GM12878 (cell line): ENCODE data around the gene SNAP47. TPM values are rescaled to one million over a fixed set of nuclear protein-coding genes. Genes with fewer than 3 reads are reported as not detected.

Experiments used
- ATAC-seq: fragments of 200-7000 bp; cut with Tn5 transposase; 3 replicates; pipeline ENCODE4 v1.9.1; 2020; ENCODE audit warnings: mild to moderate bottlenecking, moderate library complexity
- BruUV-seq: library from RNA; stranded (reverse); fragments of 400-500 nt; replicated peaks from 2 replicates; lab custom pipeline; 2021; lab: Mats Ljungman, UMichigan
- CTCF ChIA-PET: fragments of 300-600 bp; sonication (Branson Sonifier 250); formaldehyde crosslinking; extraction: SDS; loops from one replicate; lab custom pipeline; 2021; ENCODE audit warnings: inconsistent platforms; lab: Yijun Ruan, JAX
- POLR2A ChIA-PET: fragments of 350-600 bp; formaldehyde crosslinking; extraction: SDS; loops from one replicate; lab custom pipeline; 2021; ENCODE audit warnings: inconsistent platforms; lab: Charles Lee
- RAD21 ChIA-PET: fragments of 300-600 bp; sonication (Branson Sonifier 250); formaldehyde crosslinking; loops from one replicate; lab custom pipeline; 2023; ENCODE audit warnings: antibody characterized with exemption; ENCODE audit not compliant: unreplicated experiment; lab: Charles Lee
- SMC1A ChIA-PET: fragments of 300-600 bp; sonication (Branson Sonifier 250); formaldehyde crosslinking; loops from one replicate; lab custom pipeline; 2023; ENCODE audit not compliant: unreplicated experiment, uncharacterized antibody; lab: Charles Lee
- DNase-seq: peaks from one replicate; pipeline ENCODE4 v3.0.0-alpha.2; 2011; ENCODE audit warnings: low read depth, low spot score
- FAIRE-seq: peaks from 3 replicates; lab custom pipeline; 2011; peaks lifted over from hg19 to GRCh38; lab: Jason Lieb, UNC
- H2AFZ ChIP-seq: 2 replicates; pipeline ENCODE4 v1.6.0; 2011; ENCODE audit warnings: low read depth, low read length, control low read depth; ENCODE audit not compliant: control insufficient read depth
- H3K27ac ChIP-seq: 2 replicates; pipeline ENCODE4 v1.5.1; 2011; ENCODE audit warnings: control low read depth; ENCODE audit not compliant: control insufficient read depth, insufficient read depth
- H3K27me3 ChIP-seq, 2 experiments: replicated peaks in 1 of 2; 2 replicates each; pipeline versions ENCODE4 v1.6.0 to v1.6.1; 2011; ENCODE audit warnings: low read length in 1 of 2; ENCODE audit not compliant: control insufficient read depth in 2 of 2, insufficient read depth in 2 of 2
- H3K36me3 ChIP-seq, 2 experiments: 2 replicates each; pipeline ENCODE4 v1.5.1; 2011; ENCODE audit warnings: low read length in 1 of 2; ENCODE audit not compliant: control insufficient read depth in 2 of 2, insufficient read depth in 2 of 2
- H3K4me1 ChIP-seq: 2 replicates; pipeline ENCODE4 v1.6.1; 2011; ENCODE audit warnings: mild to moderate bottlenecking, low read length, moderate library complexity, mixed read lengths; ENCODE audit not compliant: control insufficient read depth, insufficient read depth
- H3K4me2 ChIP-seq: 2 replicates; pipeline ENCODE4 v1.6.0; 2011; ENCODE audit warnings: control low read depth; ENCODE audit not compliant: control insufficient read depth, insufficient read depth
- H3K4me3 ChIP-seq: fragments of 200-600 bp; sonication (generic); 2 replicates; pipeline ENCODE4 v1.5.1; 2016
- H3K79me2 ChIP-seq: 2 replicates; pipeline ENCODE4 v1.6.0; 2011; ENCODE audit warnings: low read length; ENCODE audit not compliant: control insufficient read depth, insufficient read depth
- H3K9ac ChIP-seq: 2 replicates; pipeline ENCODE4 v1.8.0; 2011; ENCODE audit warnings: low read length, control low read depth, mixed read lengths; ENCODE audit not compliant: control insufficient read depth, insufficient read depth
- H3K9me3 ChIP-seq: replicated peaks from 3 replicates; pipeline ENCODE4 v1.5.1; 2011; ENCODE audit warnings: mild to moderate bottlenecking, low read length; ENCODE audit not compliant: control insufficient read depth, insufficient read depth
- H4K20me1 ChIP-seq: 2 replicates; pipeline ENCODE4 v1.6.0; 2011; ENCODE audit not compliant: control insufficient read depth, insufficient read depth
- EZH2 ChIP-seq: IDR thresholded peaks from 2 replicates; pipeline ENCODE4 v1.6.1; 2012; ENCODE audit warnings: low read depth, mild to moderate bottlenecking, control low read depth, inconsistent platforms, low read length, borderline replicate concordance; ENCODE audit not compliant: control insufficient read depth
- MEF2A ChIP-seq: IDR thresholded peaks from 2 replicates; pipeline ENCODE4 v1.6.1; 2011; ENCODE audit warnings: low read depth, mild to moderate bottlenecking, low read length, moderate library complexity; ENCODE audit not compliant: insufficient read depth
- RBBP5 ChIP-seq: fragments of 200-600 bp; sonication (generic); conservative IDR thresholded peaks from 2 replicates; pipeline ENCODE4 v1.6.1; 2016
- SMAD5 ChIP-seq: IDR thresholded peaks from 2 replicates; pipeline ENCODE4 v1.6.1; 2016; ENCODE audit warnings: antibody characterized with exemption, low read depth
- WGBS: methylation state at CpG from one replicate; pipeline ENCODE4 v1.1.6; 2016; ENCODE audit warnings: low lambda C conversion rate; ENCODE audit not compliant: insufficient replicate concordance, insufficient coverage; ENCODE audit errors: missing lambda C conversion rate; 5-methylcytosine and 5-hydroxymethylcytosine counted together
- in situ Hi-C: fragments of 300-500 bp; cut with MboI; formaldehyde crosslinking; loops from 9 replicates; pipeline ENCODE4 v1.14.3; 2018; ENCODE audit warnings: mixed read lengths
- intact Hi-C: fragments of 100-400 bp; cut with micrococcal nuclease; formaldehyde crosslinking; loops from one replicate; pipeline ENCODE4 v1.14.2; 2022; ENCODE audit not compliant: unreplicated experiment
- polyA plus RNA-seq, 11 experiments: library from polyadenylated mRNA; depleted of rRNA in 4 of 11; unstranded in 6 of 11; stranded (reverse) in 5 of 11; fragments of >200 nt; fragmentation: Nextera tagmentation in 4 of 11; fragmentation: Illumina TruSeq in 1 of 11; extraction: Ambion mirVana in 4 of 11; extraction: Trizol in 1 of 11; gene quantifications; 1 replicate in 1 of 11; 2 replicates in 10 of 11; pipeline versions ENCODE4 v1.2.1 to v1.2.3, GENCODE V29; 2011 to 2016; ENCODE audit warnings: inconsistent platforms in 2 of 11, missing spikeins in 2 of 11, low read depth in 1 of 11
- total RNA-seq, 4 experiments: library from RNA; depleted of rRNA in 3 of 4; stranded (reverse); fragments of >200 nt in 3 of 4; fragmentation: Illumina TruSeq in 1 of 4; extraction: Trizol in 1 of 4; gene quantifications; 2 replicates each; pipeline versions ENCODE4 v1.2.1 to v1.2.3, GENCODE V29; 2013 to 2021
- TF ChIP-seq, protein P1 (sequence below): fragments of 450-650 bp; IDR thresholded peaks from 2 replicates; pipeline ENCODE4 v1.6.1; 2018; ENCODE audit warnings: mild to moderate bottlenecking, low read depth, moderate library complexity; ENCODE audit not compliant: partially characterized antibody
- TF ChIP-seq, protein P2 (sequence below): IDR thresholded peaks from 2 replicates; pipeline ENCODE4 v1.6.1; 2012; ENCODE audit warnings: low read length, inconsistent platforms

SNAP47 gene
- total and polyA plus RNA-seq, 10 of the 15 experiments (the other 5 are each of a cell fraction or from before 2014, with no cell fraction given), result 1.3 to 39.6 (median 25.2) TPM

DNA sequence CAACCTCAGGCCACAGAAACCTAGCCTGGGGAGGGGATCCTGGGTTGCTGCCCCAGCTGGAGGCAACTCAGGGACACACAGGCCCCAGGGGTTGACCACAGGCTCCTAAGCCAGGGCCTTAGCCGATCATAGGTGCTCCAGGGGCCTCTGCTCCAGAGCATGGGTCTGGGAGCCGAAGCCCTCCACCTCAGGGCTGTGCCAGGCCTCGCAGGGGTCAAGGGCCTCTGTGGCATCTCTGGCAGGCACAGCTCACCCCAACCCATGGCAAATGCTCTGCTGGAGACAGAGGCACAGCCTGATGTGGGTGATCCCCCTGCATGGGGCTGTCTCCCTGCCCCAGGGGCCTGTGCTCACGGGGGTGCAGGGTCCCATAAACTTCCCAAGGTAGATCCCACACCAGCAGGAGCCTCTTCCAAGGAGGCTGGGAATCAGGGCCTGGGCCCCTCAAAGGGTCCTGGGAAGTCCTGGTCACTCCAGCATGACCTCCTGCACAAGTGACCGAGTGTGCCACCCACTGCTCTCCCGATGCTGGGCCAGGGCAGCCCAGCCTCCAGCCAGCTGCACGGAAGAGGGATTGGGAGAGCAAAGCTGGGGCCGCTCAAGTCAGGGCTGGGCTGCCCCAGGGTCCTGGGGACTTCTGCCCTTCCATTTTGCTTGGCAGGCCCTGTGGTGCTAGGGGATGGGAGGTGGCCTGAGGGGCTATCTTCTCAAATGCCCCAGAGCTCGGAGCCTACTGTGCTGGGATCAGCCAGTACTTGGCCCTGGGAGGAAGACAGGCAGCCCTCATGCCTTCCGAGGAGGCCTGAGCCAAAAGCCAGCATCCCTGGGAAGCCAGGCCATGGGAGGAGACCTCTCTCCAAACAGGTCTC is 58.1 kb downstream of the SNAP47 start:
- no peak overlapping the region for H2AFZ ChIP-seq
- H3K9me3 ChIP-seq, result no peaks in the 10 kb centered on the region
- RAD21 ChIA-PET, result no interaction called here
- TF ChIP-seq EZH2 (no peak), RBBP5 (no peak), SMAD5 (no peak), MEF2A (no peak)
- TF ChIP-seq, protein P1, sequence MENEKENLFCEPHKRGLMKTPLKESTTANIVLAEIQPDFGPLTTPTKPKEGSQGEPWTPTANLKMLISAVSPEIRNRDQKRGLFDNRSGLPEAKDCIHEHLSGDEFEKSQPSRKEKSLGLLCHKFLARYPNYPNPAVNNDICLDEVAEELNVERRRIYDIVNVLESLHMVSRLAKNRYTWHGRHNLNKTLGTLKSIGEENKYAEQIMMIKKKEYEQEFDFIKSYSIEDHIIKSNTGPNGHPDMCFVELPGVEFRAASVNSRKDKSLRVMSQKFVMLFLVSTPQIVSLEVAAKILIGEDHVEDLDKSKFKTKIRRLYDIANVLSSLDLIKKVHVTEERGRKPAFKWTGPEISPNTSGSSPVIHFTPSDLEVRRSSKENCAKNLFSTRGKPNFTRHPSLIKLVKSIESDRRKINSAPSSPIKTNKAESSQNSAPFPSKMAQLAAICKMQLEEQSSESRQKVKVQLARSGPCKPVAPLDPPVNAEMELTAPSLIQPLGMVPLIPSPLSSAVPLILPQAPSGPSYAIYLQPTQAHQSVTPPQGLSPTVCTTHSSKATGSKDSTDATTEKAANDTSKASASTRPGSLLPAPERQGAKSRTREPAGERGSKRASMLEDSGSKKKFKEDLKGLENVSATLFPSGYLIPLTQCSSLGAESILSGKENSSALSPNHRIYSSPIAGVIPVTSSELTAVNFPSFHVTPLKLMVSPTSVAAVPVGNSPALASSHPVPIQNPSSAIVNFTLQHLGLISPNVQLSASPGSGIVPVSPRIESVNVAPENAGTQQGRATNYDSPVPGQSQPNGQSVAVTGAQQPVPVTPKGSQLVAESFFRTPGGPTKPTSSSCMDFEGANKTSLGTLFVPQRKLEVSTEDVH, result no peak
- TF ChIP-seq, protein P2, sequence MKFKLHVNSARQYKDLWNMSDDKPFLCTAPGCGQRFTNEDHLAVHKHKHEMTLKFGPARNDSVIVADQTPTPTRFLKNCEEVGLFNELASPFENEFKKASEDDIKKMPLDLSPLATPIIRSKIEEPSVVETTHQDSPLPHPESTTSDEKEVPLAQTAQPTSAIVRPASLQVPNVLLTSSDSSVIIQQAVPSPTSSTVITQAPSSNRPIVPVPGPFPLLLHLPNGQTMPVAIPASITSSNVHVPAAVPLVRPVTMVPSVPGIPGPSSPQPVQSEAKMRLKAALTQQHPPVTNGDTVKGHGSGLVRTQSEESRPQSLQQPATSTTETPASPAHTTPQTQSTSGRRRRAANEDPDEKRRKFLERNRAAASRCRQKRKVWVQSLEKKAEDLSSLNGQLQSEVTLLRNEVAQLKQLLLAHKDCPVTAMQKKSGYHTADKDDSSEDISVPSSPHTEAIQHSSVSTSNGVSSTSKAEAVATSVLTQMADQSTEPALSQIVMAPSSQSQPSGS, result no peak
- no peak overlapping the region for H3K4me2 ChIP-seq
- SMC1A ChIA-PET, result no interaction called here
- DNase-seq (no peak), ATAC-seq (no peak), FAIRE-seq (no peak)
- no peaks in the 10 kb centered on the region for H3K4me1 ChIP-seq
- H3K79me2 ChIP-seq, result no peaks in the 10 kb centered on the region
- H3K4me3 ChIP-seq, result no peak overlapping the region
- H3K36me3 ChIP-seq, result no peaks in the 10 kb centered on the region
- H3K27ac ChIP-seq, result no peak overlapping the region
- no peaks in the 10 kb centered on the region for H3K27me3 ChIP-seq
- CTCF ChIA-PET, result no interaction called here
- no TSS peak for BruUV-seq
- intact Hi-C loops, result no loop called here
- in situ Hi-C loops, result no loop called here
- WGBS, result 34% methylated on average over 10 of the region's 10 CpGs
- no peaks in the 10 kb centered on the region for H4K20me1 ChIP-seq
- POLR2A ChIA-PET, result interaction anchor here (0.6 kb wide), 1 partner anchor 57 kb away, joined by 4 read pairs; no protein-coding TSS in a partner anchor
- no peak overlapping the region for H3K9ac ChIP-seq
